GM18861 (cell line): ENCODE results near the gene IGFBPL1.
"Not testable (repeated sequence)": the region's sequence is repeated elsewhere in the genome, so short reads cannot be mapped to it uniquely, and the experiment has no call there.

Experiments
- ATAC-seq: cut with Tn5 transposase; IDR thresholded peaks from one replicate; pipeline ENCODE4 v1.9.1; 2021; ENCODE audit not compliant: unreplicated experiment

IGFBPL1 gene

GRCh38 chr9:38380872-38381534, 43.3 kb downstream of the IGFBPL1 start:
- ATAC-seq: no peak

- ATAC-seq: no peak
Measured at GRCh38 chr9:38380230-38380871, 43.9 kb downstream of the IGFBPL1 start.

GRCh38 chr9:38377336-38378083, 46.7 kb downstream of the IGFBPL1 start:
- not testable (repeated sequence) for ATAC-seq

GRCh38 chr9:38376021-38376670, 48.1 kb downstream of the IGFBPL1 start:
- ATAC-seq: no peak

GRCh38 chr9:38375572-38375963, 48.7 kb downstream of the IGFBPL1 start:
- ATAC-seq: no peak

- no peak for ATAC-seq
Measured at GRCh38 chr9:38374847-38375571, 49.2 kb downstream of the IGFBPL1 start.

GRCh38 chr9:38373679-38374078, 50.6 kb downstream of the IGFBPL1 start:
- no peak for ATAC-seq

GRCh38 chr9:38372762-38373619, 51.3 kb downstream of the IGFBPL1 start:
- ATAC-seq: no peak

- ATAC-seq: peak; percentile 83
Measured at GRCh38 chr9:38371495-38371894, 52.8 kb downstream of the IGFBPL1 start.

- no peak for ATAC-seq
Measured at GRCh38 chr9:38370176-38370575, 54.1 kb downstream of the IGFBPL1 start.

- ATAC-seq: no peak
Measured at GRCh38 chr9:38368731-38369130, 55.5 kb downstream of the IGFBPL1 start.

- ATAC-seq: no peak
Measured at GRCh38 chr9:38367898-38368297, 56.4 kb downstream of the IGFBPL1 start.

GRCh38 chr9:38363589-38363925, 60.7 kb downstream of the IGFBPL1 start:
- no peak for ATAC-seq

- ATAC-seq: peak; percentile 70
Measured at GRCh38 chr9:38362852-38363588, 61.2 kb downstream of the IGFBPL1 start.

GRCh38 chr9:38361473-38361850, 62.8 kb downstream of the IGFBPL1 start:
- no peak for ATAC-seq

GRCh38 chr9:38360839-38361472, 63.3 kb downstream of the IGFBPL1 start:
- no peak for ATAC-seq

GRCh38 chr9:38359689-38360385, 64.4 kb downstream of the IGFBPL1 start:
- no peak for ATAC-seq

- no peak for ATAC-seq
Measured at GRCh38 chr9:38359297-38359653, 65.0 kb downstream of the IGFBPL1 start.
